Panc1 (cell line): ENCODE data around the gene APEH. TPM values are rescaled to one million over a fixed set of nuclear protein-coding genes. Genes with fewer than 3 reads are reported as not detected.

Experiments used
- ATAC-seq: fragments of 200-7000 bp; cut with Tn5 transposase; 2 replicates; pipeline ENCODE4 v1.9.1; 2020; ENCODE audit warnings: mild to moderate bottlenecking, moderate library complexity
- BruUV-seq: library from RNA; stranded (reverse); fragments of 400-500 nt; replicated peaks from 2 replicates; lab custom pipeline; 2021; lab: Mats Ljungman, UMichigan
- CTCF ChIA-PET: fragments of 300-600 bp; sonication (Branson Sonifier 250); formaldehyde crosslinking; loops from one replicate; lab custom pipeline; 2022; ENCODE audit warnings: antibody characterized with exemption; lab: Charles Lee
- POLR2A ChIA-PET: fragments of 300-600 bp; sonication (Branson Sonifier 250); formaldehyde crosslinking; loops from one replicate; lab custom pipeline; 2022; ENCODE audit warnings: antibody characterized with exemption; lab: Charles Lee
- DNase-seq: peaks from one replicate; pipeline ENCODE4 v3.0.0-alpha.2; 2010; ENCODE audit warnings: low read depth, low spot score
- H3K27ac ChIP-seq: 2 replicates; pipeline ENCODE4 v1.5.1; 2011; ENCODE audit warnings: mild to moderate bottlenecking, low read length, inconsistent platforms
- H3K27me3 ChIP-seq: fragments of 200-500 bp; sonication (Bioruptor generic); 2 replicates; pipeline ENCODE4 v1.6.0; 2014; ENCODE audit warnings: low read length, inconsistent platforms; ENCODE audit not compliant: control insufficient read depth, insufficient read depth
- H3K36me3 ChIP-seq: fragments of 200-500 bp; sonication (Bioruptor generic); 2 replicates; pipeline ENCODE4 v1.5.1; 2014; ENCODE audit warnings: inconsistent platforms, mild to moderate bottlenecking, low read length, moderate library complexity; ENCODE audit not compliant: control insufficient read depth, insufficient read depth
- H3K4me1 ChIP-seq: 2 replicates; pipeline ENCODE4 v1.5.1; 2011; ENCODE audit warnings: inconsistent platforms, mild to moderate bottlenecking, low read length, moderate library complexity; ENCODE audit not compliant: control insufficient read depth, insufficient read depth
- H3K4me3 ChIP-seq, 2 experiments: 2 replicates each; pipeline ENCODE4 v1.5.1; 2011 to 2012; ENCODE audit warnings: low read depth in 2 of 2, low read length in 2 of 2, mild to moderate bottlenecking in 2 of 2, inconsistent platforms in 1 of 2, moderate library complexity in 1 of 2
- H3K9me3 ChIP-seq: fragments of 200-500 bp; sonication (Bioruptor generic); 2 replicates; pipeline ENCODE4 v1.5.1; 2014; ENCODE audit warnings: low read depth, mild to moderate bottlenecking, inconsistent platforms, low read length, moderate library complexity; ENCODE audit not compliant: control insufficient read depth, insufficient read depth
- POLR2AphosphoS5 ChIP-seq: IDR thresholded peaks from 2 replicates; pipeline ENCODE4 v1.6.1; 2012; ENCODE audit warnings: mild to moderate bottlenecking, low read depth, low read length, moderate library complexity
- SIN3A ChIP-seq: IDR thresholded peaks from 2 replicates; pipeline ENCODE4 v1.6.1; 2012; ENCODE audit warnings: low read depth, mild to moderate bottlenecking, low read length, moderate library complexity, borderline replicate concordance; ENCODE audit not compliant: insufficient read depth
- TCF7L2 ChIP-seq: IDR thresholded peaks from 2 replicates; pipeline ENCODE4 v1.6.1; 2011; ENCODE audit warnings: mild to moderate bottlenecking, low read depth, low read length, inconsistent platforms
- in situ Hi-C: cut with HindIII; loops from 2 replicates; pipeline ENCODE4 v1.10.0; 2016; ENCODE audit warnings: low sequenced_read_pairs, low pct_unique_long_range_greater_than_20kb
- intact Hi-C: fragments of 100-400 bp; cut with micrococcal nuclease; formaldehyde crosslinking; loops from one replicate; pipeline ENCODE4 v1.10.0; 2022; ENCODE audit not compliant: unreplicated experiment
- total RNA-seq: library from RNA; stranded (reverse); gene quantifications from one replicate; pipeline ENCODE4 v1.2.1, GENCODE V29; 2021; ENCODE audit not compliant: unreplicated experiment
- TF ChIP-seq, protein P1 (sequence below): fragments of 450-650 bp; IDR thresholded peaks from 2 replicates; pipeline ENCODE4 v1.5.1; 2017; ENCODE audit warnings: mild to moderate bottlenecking
- TF ChIP-seq, protein P2 (sequence below), 2 experiments: IDR thresholded peaks; 2 replicates each; pipeline ENCODE4 v1.6.1; 2011 to 2012; ENCODE audit warnings: low read depth in 2 of 2, control low read depth in 1 of 2, low read length in 1 of 2, mild to moderate bottlenecking in 1 of 2, moderate library complexity in 1 of 2; ENCODE audit not compliant: insufficient read depth in 1 of 2

The APEH gene
- total RNA-seq, 1 experiment from 2014 or later, result 131 TPM

GRCh38 chr3:49652218-49652902 lies 21.8 kb upstream of the APEH start:
- Histone ChIP-seq H3K36me3 (no peaks in the 10 kb centered on the region), H3K27me3 (no peaks in the 10 kb centered on the region), H3K4me3 (no peak overlapping the region), H3K4me1 (no peaks in the 10 kb centered on the region), H3K27ac (no peak overlapping the region), H3K9me3 (no peaks in the 10 kb centered on the region)
- ChIA-PET CTCF (no interaction called here), POLR2A (no interaction called here)
- no peak for DNase-seq
- no TSS peak for BruUV-seq
- intact Hi-C loops, result no loop called here
- TF ChIP-seq SIN3A (no peak), TCF7L2 (no peak), POLR2AphosphoS5 (no peak)
- in situ Hi-C loops, result no loop called here
- ATAC-seq, result no peak

GRCh38 chr3:49652903-49653415 lies 21.2 kb upstream of the APEH start:
- ATAC-seq, result no peak
- Histone ChIP-seq H3K4me3 (no peak overlapping the region), H3K27ac (no peak overlapping the region), H3K9me3 (no peaks in the 10 kb centered on the region), H3K4me1 (no peaks in the 10 kb centered on the region), H3K27me3 (no peaks in the 10 kb centered on the region), H3K36me3 (no peaks in the 10 kb centered on the region)
- no TSS peak for BruUV-seq
- TF ChIP-seq, protein P1, sequence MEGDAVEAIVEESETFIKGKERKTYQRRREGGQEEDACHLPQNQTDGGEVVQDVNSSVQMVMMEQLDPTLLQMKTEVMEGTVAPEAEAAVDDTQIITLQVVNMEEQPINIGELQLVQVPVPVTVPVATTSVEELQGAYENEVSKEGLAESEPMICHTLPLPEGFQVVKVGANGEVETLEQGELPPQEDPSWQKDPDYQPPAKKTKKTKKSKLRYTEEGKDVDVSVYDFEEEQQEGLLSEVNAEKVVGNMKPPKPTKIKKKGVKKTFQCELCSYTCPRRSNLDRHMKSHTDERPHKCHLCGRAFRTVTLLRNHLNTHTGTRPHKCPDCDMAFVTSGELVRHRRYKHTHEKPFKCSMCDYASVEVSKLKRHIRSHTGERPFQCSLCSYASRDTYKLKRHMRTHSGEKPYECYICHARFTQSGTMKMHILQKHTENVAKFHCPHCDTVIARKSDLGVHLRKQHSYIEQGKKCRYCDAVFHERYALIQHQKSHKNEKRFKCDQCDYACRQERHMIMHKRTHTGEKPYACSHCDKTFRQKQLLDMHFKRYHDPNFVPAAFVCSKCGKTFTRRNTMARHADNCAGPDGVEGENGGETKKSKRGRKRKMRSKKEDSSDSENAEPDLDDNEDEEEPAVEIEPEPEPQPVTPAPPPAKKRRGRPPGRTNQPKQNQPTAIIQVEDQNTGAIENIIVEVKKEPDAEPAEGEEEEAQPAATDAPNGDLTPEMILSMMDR, result no peak
- TF ChIP-seq POLR2AphosphoS5 (no peak), TCF7L2 (no peak), SIN3A (no peak)
- TF ChIP-seq, protein P2, sequence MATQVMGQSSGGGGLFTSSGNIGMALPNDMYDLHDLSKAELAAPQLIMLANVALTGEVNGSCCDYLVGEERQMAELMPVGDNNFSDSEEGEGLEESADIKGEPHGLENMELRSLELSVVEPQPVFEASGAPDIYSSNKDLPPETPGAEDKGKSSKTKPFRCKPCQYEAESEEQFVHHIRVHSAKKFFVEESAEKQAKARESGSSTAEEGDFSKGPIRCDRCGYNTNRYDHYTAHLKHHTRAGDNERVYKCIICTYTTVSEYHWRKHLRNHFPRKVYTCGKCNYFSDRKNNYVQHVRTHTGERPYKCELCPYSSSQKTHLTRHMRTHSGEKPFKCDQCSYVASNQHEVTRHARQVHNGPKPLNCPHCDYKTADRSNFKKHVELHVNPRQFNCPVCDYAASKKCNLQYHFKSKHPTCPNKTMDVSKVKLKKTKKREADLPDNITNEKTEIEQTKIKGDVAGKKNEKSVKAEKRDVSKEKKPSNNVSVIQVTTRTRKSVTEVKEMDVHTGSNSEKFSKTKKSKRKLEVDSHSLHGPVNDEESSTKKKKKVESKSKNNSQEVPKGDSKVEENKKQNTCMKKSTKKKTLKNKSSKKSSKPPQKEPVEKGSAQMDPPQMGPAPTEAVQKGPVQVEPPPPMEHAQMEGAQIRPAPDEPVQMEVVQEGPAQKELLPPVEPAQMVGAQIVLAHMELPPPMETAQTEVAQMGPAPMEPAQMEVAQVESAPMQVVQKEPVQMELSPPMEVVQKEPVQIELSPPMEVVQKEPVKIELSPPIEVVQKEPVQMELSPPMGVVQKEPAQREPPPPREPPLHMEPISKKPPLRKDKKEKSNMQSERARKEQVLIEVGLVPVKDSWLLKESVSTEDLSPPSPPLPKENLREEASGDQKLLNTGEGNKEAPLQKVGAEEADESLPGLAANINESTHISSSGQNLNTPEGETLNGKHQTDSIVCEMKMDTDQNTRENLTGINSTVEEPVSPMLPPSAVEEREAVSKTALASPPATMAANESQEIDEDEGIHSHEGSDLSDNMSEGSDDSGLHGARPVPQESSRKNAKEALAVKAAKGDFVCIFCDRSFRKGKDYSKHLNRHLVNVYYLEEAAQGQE (IDR thresholded peaks at IDR 0.05; ENCODE audit: insufficient read depth in 1 of 2, low read depth in 2 of 2, low read length in 1 of 2), result no peak
- intact Hi-C loops (no loop called here), in situ Hi-C loops (no loop called here)
- no peak for DNase-seq
- CTCF ChIA-PET, result no interaction called here
- POLR2A ChIA-PET, result no interaction called here

DNA sequence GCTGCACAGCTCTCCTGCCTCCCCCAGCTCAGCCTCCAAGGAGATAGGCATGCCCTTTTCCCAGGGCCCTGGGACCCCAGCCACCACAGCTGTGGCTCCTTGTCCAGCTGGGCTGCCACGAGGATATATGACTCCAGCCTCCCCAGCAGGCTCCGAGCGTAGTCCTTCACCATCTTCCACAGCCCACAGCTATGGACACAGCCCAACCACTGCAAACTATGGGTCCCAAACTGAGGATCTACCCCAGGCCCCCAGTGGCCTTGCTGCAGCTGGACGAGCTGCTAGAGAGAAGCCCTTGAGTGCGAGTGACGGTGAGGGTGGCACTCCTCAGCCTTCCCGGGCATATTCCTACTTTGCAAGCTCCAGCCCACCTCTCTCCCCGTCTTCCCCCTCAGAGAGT lies 20.5 kb upstream of the APEH start:
- TF ChIP-seq, protein P2 (IDR thresholded peaks at IDR 0.05; ENCODE audit: insufficient read depth in 1 of 2, low read depth in 2 of 2, low read length in 1 of 2), result no peak
- TF ChIP-seq, protein P1, result no peak
- no peak for TF ChIP-seq SIN3A
- no peak for TF ChIP-seq POLR2AphosphoS5
- TF ChIP-seq TCF7L2, result no peak
- CTCF ChIA-PET, result no interaction called here

More for the DNA sequence above, 20.5 kb upstream of the APEH start:
- Histone ChIP-seq H3K4me1 (no peaks in the 10 kb centered on the region), H3K27me3 (no peaks in the 10 kb centered on the region), H3K4me3 (no peak overlapping the region), H3K36me3 (no peaks in the 10 kb centered on the region), H3K27ac (no peak overlapping the region), H3K9me3 (no peaks in the 10 kb centered on the region)
- no peak for ATAC-seq
- intact Hi-C loops, result no loop called here
- POLR2A ChIA-PET, result no interaction called here
- BruUV-seq, result no TSS peak
- in situ Hi-C loops, result no loop called here
- no peak for DNase-seq
